Mesenchymal stem cell (in vitro differentiated cells and primary cell): Measurements from ENCODE around the gene GFRA1.

Source experiments
- DNase-seq: peaks from one replicate; pipeline ENCODE4 v3.0.0-alpha.2; 2013
- H2AFZ ChIP-seq: one replicate; pipeline ENCODE4 v1.6.1; 2013; ENCODE audit warnings: low read depth, mild to moderate bottlenecking, control low read depth, inconsistent platforms, low read length, moderate library complexity
- H2AK5ac ChIP-seq: 2 replicates; pipeline ENCODE4 v1.6.1; 2013; ENCODE audit warnings: low read length, moderate library complexity, mild to moderate bottlenecking, inconsistent platforms; ENCODE audit not compliant: severe bottlenecking
- H2BK120ac ChIP-seq: one replicate; pipeline ENCODE4 v1.6.1; 2013; ENCODE audit warnings: low read depth, mild to moderate bottlenecking, inconsistent platforms, low read length, moderate library complexity
- H2BK12ac ChIP-seq, 2 experiments: one replicate each; pipeline ENCODE4 v1.6.1; 2013; ENCODE audit warnings: inconsistent platforms in 2 of 2, low read length in 2 of 2, mild to moderate bottlenecking in 2 of 2, moderate library complexity in 2 of 2, control low read depth in 1 of 2
- H2BK15ac ChIP-seq: one replicate; pipeline ENCODE4 v1.6.1; 2013; ENCODE audit warnings: mild to moderate bottlenecking, low read depth, inconsistent platforms; ENCODE audit not compliant: poor library complexity, severe bottlenecking
- H2BK5ac ChIP-seq: 2 replicates; pipeline ENCODE4 v1.6.1; 2013; ENCODE audit warnings: low read depth, mild to moderate bottlenecking, low read length, control low read depth, inconsistent platforms; ENCODE audit not compliant: poor library complexity, severe bottlenecking
- H3K14ac ChIP-seq, 2 experiments: one replicate each; pipeline ENCODE4 v1.6.1; 2013; ENCODE audit warnings: inconsistent platforms in 2 of 2, low read length in 2 of 2, control low read depth in 1 of 2, mild to moderate bottlenecking in 1 of 2, moderate library complexity in 1 of 2
- H3K18ac ChIP-seq, 2 experiments: one replicate each; pipeline ENCODE4 v1.6.1; 2013; ENCODE audit warnings: inconsistent platforms in 2 of 2, low read length in 2 of 2, control low read depth in 1 of 2, low read depth in 1 of 2, mild to moderate bottlenecking in 1 of 2
- H3K23ac ChIP-seq, 2 experiments: one replicate each; pipeline ENCODE4 v1.6.1; 2013; ENCODE audit warnings: inconsistent platforms in 2 of 2, low read length in 2 of 2, mild to moderate bottlenecking in 2 of 2, moderate library complexity in 2 of 2, control low read depth in 1 of 2
- H3K27ac ChIP-seq: 2 replicates; pipeline ENCODE4 v1.5.1; 2013; ENCODE audit warnings: mild to moderate bottlenecking, moderate library complexity, low read length, control low read depth, inconsistent platforms; ENCODE audit not compliant: poor library complexity, severe bottlenecking
- H3K27me3 ChIP-seq, 2 experiments: 2 replicates each; pipeline versions ENCODE4 v1.6.1 to v1.7.0; 2013; ENCODE audit warnings: low read length in 2 of 2, mild to moderate bottlenecking in 2 of 2, moderate library complexity in 2 of 2, control low read depth in 1 of 2, inconsistent platforms in 1 of 2; ENCODE audit not compliant: control insufficient read depth in 1 of 2, insufficient read depth in 1 of 2
- H3K36me3 ChIP-seq, 2 experiments: 2 replicates each; pipeline versions ENCODE4 v1.6.1 to v1.7.0; 2013; ENCODE audit warnings: low read length in 2 of 2, control low read depth in 1 of 2, inconsistent platforms in 1 of 2, low read depth in 1 of 2, mild to moderate bottlenecking in 1 of 2; ENCODE audit not compliant: insufficient read depth in 2 of 2, control insufficient read depth in 1 of 2
- H3K4ac ChIP-seq, 2 experiments: one replicate each; pipeline ENCODE4 v1.6.1; 2013; ENCODE audit warnings: inconsistent platforms in 2 of 2, low read length in 2 of 2, mild to moderate bottlenecking in 2 of 2, moderate library complexity in 2 of 2, control low read depth in 1 of 2, low read depth in 1 of 2
- H3K4me1 ChIP-seq: 2 replicates; pipeline ENCODE4 v1.6.1; 2013; ENCODE audit warnings: low read depth, low read length, control low read depth; ENCODE audit not compliant: control insufficient read depth, insufficient read depth
- H3K4me2 ChIP-seq: 2 replicates; pipeline ENCODE4 v1.6.1; 2013; ENCODE audit warnings: low read length, mild to moderate bottlenecking, inconsistent platforms; ENCODE audit not compliant: poor library complexity, severe bottlenecking
- H3K4me3 ChIP-seq, 2 experiments: 2 replicates each; pipeline versions ENCODE4 v1.5.1 to v1.7.0; 2013; ENCODE audit warnings: low read length in 2 of 2, mild to moderate bottlenecking in 2 of 2, control low read depth in 1 of 2, low read depth in 1 of 2; ENCODE audit not compliant: insufficient read depth in 1 of 2
- H3K79me1 ChIP-seq: replicated peaks from 2 replicates; pipeline ENCODE4 v1.6.1; 2013; ENCODE audit warnings: mild to moderate bottlenecking, control low read depth, low read length, inconsistent platforms; ENCODE audit not compliant: poor library complexity, severe bottlenecking
- H3K9ac ChIP-seq: 2 replicates; pipeline ENCODE4 v1.7.0; 2013; ENCODE audit warnings: mild to moderate bottlenecking, low read length, moderate library complexity
- H3K9me3 ChIP-seq: 2 replicates; pipeline ENCODE4 v1.7.0; 2013; ENCODE audit warnings: mild to moderate bottlenecking, low read length; ENCODE audit not compliant: control insufficient read depth
- H4K8ac ChIP-seq: one replicate; pipeline ENCODE4 v1.6.1; 2013; ENCODE audit warnings: inconsistent platforms, mild to moderate bottlenecking, low read length, moderate library complexity
- H4K91ac ChIP-seq: one replicate; pipeline ENCODE4 v1.6.1; 2013; ENCODE audit warnings: mild to moderate bottlenecking, low read length, inconsistent platforms
- WGBS: methylation state at CpG from one replicate; pipeline ENCODE4 v1.1.7; 2013; ENCODE audit warnings: mixed read lengths; 5-methylcytosine and 5-hydroxymethylcytosine counted together

GFRA1 gene

GRCh38 chr10:116141855-116142254, 131.2 kb downstream of the GFRA1 start:
- Histone ChIP-seq H3K4me3 (no peak overlapping the region), H4K91ac (no peak overlapping the region), H2AFZ (no peak overlapping the region), H3K4me1 (peaks cover 2% of the 10 kb centered on the region), H3K27me3 (no peaks in the 10 kb centered on the region), H3K14ac (no peak overlapping the region), H3K4me2 (no peak overlapping the region), H2BK5ac (no peak overlapping the region), H2BK12ac (no peak overlapping the region), H2BK120ac (no peak overlapping the region), H3K23ac (no peak overlapping the region), H2AK5ac (no peak overlapping the region), H3K4ac (no peak overlapping the region), H3K18ac (no peak overlapping the region), H3K9me3 (no peaks in the 10 kb centered on the region), H4K8ac (no peak overlapping the region), H2BK15ac (no peak overlapping the region), H3K36me3 (no peaks in the 10 kb centered on the region), H3K27ac (no peak overlapping the region), H3K9ac (no peak overlapping the region), H3K79me1 (peaks cover 14% of the 10 kb centered on the region)
- 84% methylated on average over 3 of the region's 5 CpGs for WGBS
- no peak for DNase-seq

GRCh38 chr10:116141246-116141645, 131.8 kb downstream of the GFRA1 start:
- 91% methylated on average over 4 of the region's 5 CpGs for WGBS

GRCh38 chr10:116139886-116140285, 133.1 kb downstream of the GFRA1 start:
- H4K8ac ChIP-seq = no peak overlapping the region
- H3K36me3 ChIP-seq = no peaks in the 10 kb centered on the region
- no peak overlapping the region for H3K4me2 ChIP-seq
- no peak overlapping the region for H2BK12ac ChIP-seq
- H3K14ac ChIP-seq = no peak overlapping the region
- 64% methylated on average over 3 of the region's 3 CpGs for WGBS
- no peak overlapping the region for H4K91ac ChIP-seq
- no peaks in the 10 kb centered on the region for H3K27me3 ChIP-seq
- H3K79me1 ChIP-seq = peaks cover 16% of the 10 kb centered on the region
- H3K4me1 ChIP-seq = peaks cover 2% of the 10 kb centered on the region
- H3K23ac ChIP-seq = no peak overlapping the region
- H2AK5ac ChIP-seq = no peak overlapping the region
- no peak overlapping the region for H2AFZ ChIP-seq
- H3K27ac ChIP-seq = no peak overlapping the region
- no peak overlapping the region for H2BK5ac ChIP-seq
- H3K4ac ChIP-seq = no peak overlapping the region
- no peak overlapping the region for H2BK15ac ChIP-seq
- no peak overlapping the region for H3K18ac ChIP-seq
- no peak overlapping the region for H3K4me3 ChIP-seq
- H2BK120ac ChIP-seq = no peak overlapping the region
- no peak for DNase-seq
- H3K9me3 ChIP-seq = no peaks in the 10 kb centered on the region
- H3K9ac ChIP-seq = no peak overlapping the region

More at GRCh38 chr10:116141246-116141645, 131.8 kb downstream of the GFRA1 start:
- H3K9ac ChIP-seq = no peak overlapping the region
- H3K4me2 ChIP-seq = no peak overlapping the region
- no peaks in the 10 kb centered on the region for H3K9me3 ChIP-seq
- no peak overlapping the region for H4K91ac ChIP-seq
- no peak overlapping the region for H3K14ac ChIP-seq
- no peak overlapping the region for H2BK15ac ChIP-seq
- no peak overlapping the region for H4K8ac ChIP-seq
- H3K79me1 ChIP-seq = peaks cover 13% of the 10 kb centered on the region
- H2AFZ ChIP-seq = no peak overlapping the region
- no peak overlapping the region for H3K4ac ChIP-seq
- no peak overlapping the region for H3K4me3 ChIP-seq
- H2BK5ac ChIP-seq = no peak overlapping the region
- H2BK12ac ChIP-seq = no peak overlapping the region
- H2AK5ac ChIP-seq = no peak overlapping the region
- no peaks in the 10 kb centered on the region for H3K36me3 ChIP-seq
- H3K27ac ChIP-seq = no peak overlapping the region
- H3K4me1 ChIP-seq = peaks cover 2% of the 10 kb centered on the region
- H3K23ac ChIP-seq = no peak overlapping the region
- no peak overlapping the region for H3K18ac ChIP-seq
- DNase-seq = no peak
- no peaks in the 10 kb centered on the region for H3K27me3 ChIP-seq
- H2BK120ac ChIP-seq = no peak overlapping the region

- no peaks in the 10 kb centered on the region for H3K36me3 ChIP-seq
- no peaks in the 10 kb centered on the region for H3K27me3 ChIP-seq
- no peak overlapping the region for H2BK120ac ChIP-seq
- no peak overlapping the region for H4K8ac ChIP-seq
- H2AK5ac ChIP-seq = no peak overlapping the region
- H3K4me2 ChIP-seq = no peak overlapping the region
- H3K9me3 ChIP-seq = no peaks in the 10 kb centered on the region
- no peak overlapping the region for H2BK15ac ChIP-seq
- no peak overlapping the region for H3K14ac ChIP-seq
- no peak overlapping the region for H4K91ac ChIP-seq
- H3K79me1 ChIP-seq = peaks cover 19% of the 10 kb centered on the region
- H2BK12ac ChIP-seq = no peak overlapping the region
- DNase-seq = no peak
- no peak overlapping the region for H3K4me3 ChIP-seq
- no peak overlapping the region for H3K9ac ChIP-seq
- no peak overlapping the region for H3K18ac ChIP-seq
- H3K4me1 ChIP-seq = peaks cover 2% of the 10 kb centered on the region
- no peak overlapping the region for H2AFZ ChIP-seq
- H3K4ac ChIP-seq = no peak overlapping the region
- 89% methylated on average over 3 of the region's 4 CpGs for WGBS
- no peak overlapping the region for H3K27ac ChIP-seq
- no peak overlapping the region for H2BK5ac ChIP-seq
- no peak overlapping the region for H3K23ac ChIP-seq
Observed at GRCh38 chr10:116138897-116139296, 134.1 kb downstream of the GFRA1 start.
